Measurements from ENCODE around the gene KLRG1. TPM values are rescaled to one million over a fixed set of nuclear protein-coding genes. Genes with fewer than 3 reads are reported as not detected.

KLRG1 gene
- total RNA-seq, 2 donors from 2014 or later: 0.78 to 0.99 TPM

DNA sequence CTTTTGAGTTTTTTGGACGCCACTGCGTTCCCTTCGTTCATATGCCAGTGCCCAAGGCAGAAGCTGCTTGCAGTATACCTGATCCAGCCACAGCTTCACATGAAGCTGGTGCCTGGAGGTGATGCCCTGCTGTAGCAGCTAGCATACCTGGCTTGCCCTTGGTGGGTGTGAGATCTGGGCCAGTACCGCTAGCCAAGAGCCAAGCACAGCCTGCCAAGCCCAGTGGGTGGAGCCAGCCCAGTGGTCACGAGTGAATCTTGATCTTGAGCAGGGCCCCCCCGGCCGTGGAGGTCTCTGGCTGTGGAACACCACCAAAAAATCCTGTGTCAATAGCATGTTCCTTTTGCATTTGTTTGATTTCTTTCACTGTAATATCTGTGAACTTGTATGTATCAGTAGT lies 32.6 kb upstream of the KLRG1 start:
- WGBS, 2 donors: 84 to 88% methylated on average over 6 to 7 of the region's 7 CpGs
- TF ChIP-seq, protein P1, sequence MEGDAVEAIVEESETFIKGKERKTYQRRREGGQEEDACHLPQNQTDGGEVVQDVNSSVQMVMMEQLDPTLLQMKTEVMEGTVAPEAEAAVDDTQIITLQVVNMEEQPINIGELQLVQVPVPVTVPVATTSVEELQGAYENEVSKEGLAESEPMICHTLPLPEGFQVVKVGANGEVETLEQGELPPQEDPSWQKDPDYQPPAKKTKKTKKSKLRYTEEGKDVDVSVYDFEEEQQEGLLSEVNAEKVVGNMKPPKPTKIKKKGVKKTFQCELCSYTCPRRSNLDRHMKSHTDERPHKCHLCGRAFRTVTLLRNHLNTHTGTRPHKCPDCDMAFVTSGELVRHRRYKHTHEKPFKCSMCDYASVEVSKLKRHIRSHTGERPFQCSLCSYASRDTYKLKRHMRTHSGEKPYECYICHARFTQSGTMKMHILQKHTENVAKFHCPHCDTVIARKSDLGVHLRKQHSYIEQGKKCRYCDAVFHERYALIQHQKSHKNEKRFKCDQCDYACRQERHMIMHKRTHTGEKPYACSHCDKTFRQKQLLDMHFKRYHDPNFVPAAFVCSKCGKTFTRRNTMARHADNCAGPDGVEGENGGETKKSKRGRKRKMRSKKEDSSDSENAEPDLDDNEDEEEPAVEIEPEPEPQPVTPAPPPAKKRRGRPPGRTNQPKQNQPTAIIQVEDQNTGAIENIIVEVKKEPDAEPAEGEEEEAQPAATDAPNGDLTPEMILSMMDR (IDR thresholded peaks at IDR 0.05): no peak
- no peak for TF ChIP-seq POLR2A (IDR thresholded peaks at IDR 0.05)
- H3K4me3 ChIP-seq: no peak overlapping the region
- no peaks in the 10 kb centered on the region for H3K4me1 ChIP-seq
- no peak for DNase-seq
- intact Hi-C loops (cut with DNase I): loop anchor here (10.0 kb wide), 1 partner anchor 78 kb away; no protein-coding TSS in a partner anchor
- ATAC-seq: no peak
- no peaks in the 10 kb centered on the region for H3K36me3 ChIP-seq (replicated peaks in 1 of 2; ENCODE audit: insufficient read depth in 1 of 2, low read depth in 2 of 2)
- no peak overlapping the region for H3K27ac ChIP-seq
- no peaks in the 10 kb centered on the region for H3K27me3 ChIP-seq
- H3K9me3 ChIP-seq: no peaks in the 10 kb centered on the region

DNA sequence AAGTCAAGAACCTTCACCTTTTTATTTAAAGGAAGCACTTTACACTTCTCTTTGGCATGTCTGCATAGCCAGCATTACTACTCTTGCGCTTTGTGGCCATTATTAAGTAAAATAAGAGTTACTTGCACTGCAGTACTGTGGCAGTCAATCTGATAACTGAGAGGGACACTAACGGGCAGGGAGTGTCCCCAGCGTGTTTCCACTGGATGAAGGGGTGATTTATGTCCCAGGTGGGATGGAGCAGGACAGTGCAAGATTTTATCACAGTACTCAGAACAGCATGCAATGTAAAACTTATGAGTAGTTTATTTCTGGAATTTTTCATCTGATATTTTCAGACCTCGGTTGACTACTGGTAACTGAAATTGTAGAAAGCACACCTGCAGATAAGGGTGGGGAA lies 31.8 kb upstream of the KLRG1 start:
- intact Hi-C loops (cut with DNase I): loop anchor here (10.0 kb wide), 1 partner anchor 77 kb away; no protein-coding TSS in a partner anchor
- DNase-seq (no peak), ATAC-seq (no peak)

DNA sequence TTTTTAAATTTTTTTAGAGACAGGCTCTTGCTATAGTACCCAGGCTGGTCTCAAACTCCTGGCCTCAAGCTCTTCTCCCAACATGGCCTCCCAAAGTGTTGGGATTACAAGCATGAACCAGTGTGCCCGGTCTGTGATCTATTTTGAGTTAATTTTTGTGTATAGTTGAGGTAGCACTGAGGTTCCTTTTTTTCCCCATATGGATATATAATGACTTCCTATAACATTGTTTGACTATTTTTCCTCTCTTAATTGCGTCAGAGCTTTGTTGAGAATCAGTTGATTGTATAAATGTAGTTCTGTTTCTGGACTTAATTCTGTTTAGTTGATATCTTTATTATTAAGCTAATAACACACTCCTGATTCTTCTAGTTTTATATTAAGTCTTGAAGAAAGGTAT lies 31.3 kb upstream of the KLRG1 start:
- no peaks in the 10 kb centered on the region for H3K36me3 ChIP-seq (replicated peaks in 1 of 2; ENCODE audit: insufficient read depth in 1 of 2, low read depth in 2 of 2)
- no peaks in the 10 kb centered on the region for H3K9me3 ChIP-seq
- 81 to 85% methylated on average over 2 of the region's 2 CpGs for WGBS, 2 donors
- no peak for TF ChIP-seq POLR2A (IDR thresholded peaks at IDR 0.05)
- TF ChIP-seq, protein P1 (IDR thresholded peaks at IDR 0.05): no peak
- ATAC-seq (no peak), DNase-seq (no peak)
- intact Hi-C loops (cut with DNase I): loop anchor here (10.0 kb wide), 1 partner anchor 77 kb away; no protein-coding TSS in a partner anchor
- H3K4me3 ChIP-seq: no peak overlapping the region
- no peaks in the 10 kb centered on the region for H3K4me1 ChIP-seq
- no peak overlapping the region for H3K27ac ChIP-seq
- no peaks in the 10 kb centered on the region for H3K27me3 ChIP-seq

More for the DNA sequence above, 31.8 kb upstream of the KLRG1 start:
- Histone ChIP-seq H3K27me3 (no peaks in the 10 kb centered on the region), H3K27ac (no peak overlapping the region), H3K4me1 (no peaks in the 10 kb centered on the region), H3K4me3 (no peak overlapping the region), H3K9me3 (no peaks in the 10 kb centered on the region), H3K36me3 (replicated peaks in 1 of 2; ENCODE audit: insufficient read depth in 1 of 2, low read depth in 2 of 2) (no peaks in the 10 kb centered on the region)
- no peak for TF ChIP-seq POLR2A (IDR thresholded peaks at IDR 0.05)
- TF ChIP-seq, protein P1 (IDR thresholded peaks at IDR 0.05): no peak
- 81 to 82% methylated on average over 4 of the region's 4 CpGs for WGBS, 2 donors

DNA sequence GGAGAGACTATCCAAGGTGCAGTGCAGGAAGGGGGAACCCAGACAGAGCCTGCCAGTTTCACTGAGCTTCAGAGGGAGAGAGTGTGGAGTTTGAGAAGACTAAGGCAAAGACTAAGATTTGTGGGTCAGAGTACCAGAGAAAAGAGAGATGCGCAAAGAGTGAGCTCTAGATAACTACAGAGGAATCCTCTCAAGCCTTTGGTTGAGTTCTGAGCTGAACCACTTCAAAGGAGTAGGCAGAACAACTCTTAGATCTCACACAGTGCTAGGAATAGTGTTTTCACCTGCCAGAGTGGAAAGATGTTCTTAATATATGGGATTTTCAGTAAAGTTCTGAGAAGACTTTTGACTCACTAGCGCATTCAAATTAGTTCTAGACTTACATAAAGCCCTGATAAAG lies 29.2 kb upstream of the KLRG1 start:
- no peak overlapping the region for H3K27ac ChIP-seq
- no peak overlapping the region for H3K4me3 ChIP-seq
- 94 to 95% methylated on average over 2 of the region's 2 CpGs for whole genome bisulfite sequencing, 2 donors
- TF ChIP-seq, protein P1 (IDR thresholded peaks at IDR 0.05): no peak
- H3K36me3 ChIP-seq (replicated peaks in 1 of 2; ENCODE audit: insufficient read depth in 1 of 2, low read depth in 2 of 2): no peaks in the 10 kb centered on the region
- no peak for ATAC-seq
- H3K27me3 ChIP-seq: no peaks in the 10 kb centered on the region
- DNase-seq: no peak
- no peaks in the 10 kb centered on the region for H3K9me3 ChIP-seq
- intact Hi-C loops (cut with DNase I): no loop called here
- H3K4me1 ChIP-seq: no peaks in the 10 kb centered on the region

DNA sequence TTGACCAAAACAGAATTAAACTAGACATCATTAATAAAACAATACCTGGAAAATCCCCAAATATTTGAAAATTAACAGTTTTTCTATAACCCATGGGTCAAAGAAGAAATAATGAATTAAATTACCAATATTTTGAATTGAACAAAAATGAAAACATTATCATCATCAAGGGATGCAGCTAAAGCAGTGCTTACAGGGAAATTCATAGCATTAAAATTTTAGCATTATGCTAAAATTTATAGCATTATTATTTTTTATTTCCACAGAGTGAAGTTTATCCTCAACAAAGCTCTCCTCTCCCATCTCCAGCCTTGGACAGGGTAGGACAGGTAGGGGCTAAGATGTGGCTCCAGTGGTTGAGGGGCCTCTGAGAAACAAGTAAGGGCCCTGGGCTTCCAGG lies 20.6 kb upstream of the KLRG1 start:
- intact Hi-C loops (cut with DNase I): no loop called here
- Histone ChIP-seq H3K9me3 (no peaks in the 10 kb centered on the region), H3K27ac (no peak overlapping the region), H3K36me3 (replicated peaks in 1 of 2; ENCODE audit: insufficient read depth in 1 of 2, low read depth in 2 of 2) (no peaks in the 10 kb centered on the region), H3K27me3 (no peaks in the 10 kb centered on the region), H3K4me1 (no peaks in the 10 kb centered on the region), H3K4me3 (no peak overlapping the region)
- no peak for ATAC-seq
- no peak for DNase-seq
- TF ChIP-seq, protein P1 (IDR thresholded peaks at IDR 0.05): no peak
- TF ChIP-seq POLR2A (IDR thresholded peaks at IDR 0.05): no peak

Measured in body of pancreas (tissue), 4 donors.